Naive thymus-derived CD4-positive, alpha-beta T cell (primary cell): ENCODE results near the gene RGS17. TPM values are rescaled to one million over a fixed set of nuclear protein-coding genes. Genes with fewer than 3 reads are reported as not detected.
A peak's percentile ranks its signal among the peaks of the same experiment; 100 is the strongest.

Experiments
- ATAC-seq: fragments of 150-1000 bp; cut with Tn5 transposase; 2 replicates; pipeline ENCODE4 v1.10.0; 2021; ENCODE audit warnings: mild to moderate bottlenecking, moderate library complexity
- CTCF ChIA-PET: fragments of 350-600 bp; sonication (Branson Sonifier 250); formaldehyde crosslinking; loops from one replicate; lab custom pipeline; 2021; ENCODE audit warnings: antibody characterized with exemption; lab: Charles Lee
- POLR2A ChIA-PET: fragments of 350-600 bp; sonication (Branson Sonifier 250); formaldehyde crosslinking; loops from one replicate; lab custom pipeline; 2021; ENCODE audit warnings: antibody characterized with exemption, inconsistent platforms; lab: Charles Lee
- DNase-seq, 9 donors: peaks; one replicate each; pipeline versions ENCODE4 v3.0.0 to v3.0.0-alpha.2; 2020 to 2022; ENCODE audit warnings: mixed read lengths in 1 of 9
- H3K27ac ChIP-seq: one replicate; pipeline ENCODE4 v1.7.0; 2013; ENCODE audit warnings: mild to moderate bottlenecking, low read depth, low read length, moderate library complexity
- H3K27me3 ChIP-seq, 2 donors: one replicate each; pipeline ENCODE4 v1.7.0; 2013; ENCODE audit warnings: low read length in 2 of 2, mild to moderate bottlenecking in 2 of 2, moderate library complexity in 2 of 2; ENCODE audit not compliant: control insufficient read depth in 2 of 2, insufficient read depth in 2 of 2
- H3K36me3 ChIP-seq, 3 experiments: 1 replicate in 2 of 3; 2 replicates in 1 of 3; pipeline ENCODE4 v1.7.0; 2013; ENCODE audit warnings: low read length in 3 of 3, mild to moderate bottlenecking in 3 of 3, moderate library complexity in 1 of 3; ENCODE audit not compliant: insufficient read depth in 3 of 3, control insufficient read depth in 2 of 3
- H3K4me1 ChIP-seq, 2 donors: one replicate each; pipeline ENCODE4 v1.7.0; 2013; ENCODE audit warnings: low read length in 2 of 2, mild to moderate bottlenecking in 2 of 2, moderate library complexity in 1 of 2; ENCODE audit not compliant: control insufficient read depth in 2 of 2, insufficient read depth in 2 of 2
- H3K4me3 ChIP-seq: 2 replicates; pipeline ENCODE4 v1.7.0; 2013; ENCODE audit warnings: mild to moderate bottlenecking, low read length
- H3K9me3 ChIP-seq, 3 experiments: 1 replicate in 2 of 3; 2 replicates in 1 of 3; pipeline ENCODE4 v1.7.0; 2013; ENCODE audit warnings: low read length in 3 of 3; ENCODE audit not compliant: control insufficient read depth in 2 of 3
- H3K27ac Mint-ChIP-seq, 9 donors: one replicate each; pipeline ENCODE4 v1.8.0; 2020 to 2022; ENCODE audit warnings: mixed read lengths in 9 of 9, mild to moderate bottlenecking in 8 of 9, moderate library complexity in 5 of 9, inconsistent platforms in 2 of 9
- H3K27me3 Mint-ChIP-seq, 5 donors: one replicate each; pipeline ENCODE4 v1.8.0; 2021 to 2022; ENCODE audit warnings: mixed read lengths in 5 of 5, mild to moderate bottlenecking in 1 of 5
- H3K36me3 Mint-ChIP-seq, 5 donors: one replicate each; pipeline ENCODE4 v1.8.0; 2020 to 2022; ENCODE audit warnings: mixed read lengths in 5 of 5, mild to moderate bottlenecking in 3 of 5, inconsistent platforms in 1 of 5
- H3K4me1 Mint-ChIP-seq, 7 donors: one replicate each; pipeline ENCODE4 v1.8.0; 2020 to 2022; ENCODE audit warnings: mixed read lengths in 7 of 7, mild to moderate bottlenecking in 3 of 7, inconsistent platforms in 1 of 7
- H3K4me3 Mint-ChIP-seq, 10 donors: one replicate each; pipeline ENCODE4 v1.8.0; 2020 to 2022; ENCODE audit warnings: mild to moderate bottlenecking in 10 of 10, mixed read lengths in 10 of 10, moderate library complexity in 6 of 10, inconsistent platforms in 2 of 10
- H3K9me3 Mint-ChIP-seq, 11 donors: one replicate each; pipeline ENCODE4 v1.8.0; 2020 to 2022; ENCODE audit warnings: mixed read lengths in 11 of 11, mild to moderate bottlenecking in 4 of 11, inconsistent platforms in 1 of 11, moderate library complexity in 1 of 11
- intact Hi-C, 2 donors: fragments of 100-400 bp; cut with micrococcal nuclease; formaldehyde crosslinking; loops; one replicate each; pipeline ENCODE4 v1.15.1; 2023
- polyA plus RNA-seq, 2 donors: library from polyadenylated mRNA; unstranded; fragments of 300-500 nt; fragmentation: Illumina TruSeq; gene quantifications; one replicate each; pipeline ENCODE4 v1.2.3, GENCODE V29; 2021
- total RNA-seq, 6 experiments: library from RNA in 5 of 6; stranded (reverse) in 5 of 6; gene quantifications; 1 replicate in 5 of 6; 2 replicates in 1 of 6; pipeline ENCODE4 v1.2.3 and lab custom pipeline; 2021 to 2026

RGS17 gene
- total and polyA plus RNA-seq, 7 experiments from 2014 or later = 0.39 TPM; not detected in 6

DNA sequence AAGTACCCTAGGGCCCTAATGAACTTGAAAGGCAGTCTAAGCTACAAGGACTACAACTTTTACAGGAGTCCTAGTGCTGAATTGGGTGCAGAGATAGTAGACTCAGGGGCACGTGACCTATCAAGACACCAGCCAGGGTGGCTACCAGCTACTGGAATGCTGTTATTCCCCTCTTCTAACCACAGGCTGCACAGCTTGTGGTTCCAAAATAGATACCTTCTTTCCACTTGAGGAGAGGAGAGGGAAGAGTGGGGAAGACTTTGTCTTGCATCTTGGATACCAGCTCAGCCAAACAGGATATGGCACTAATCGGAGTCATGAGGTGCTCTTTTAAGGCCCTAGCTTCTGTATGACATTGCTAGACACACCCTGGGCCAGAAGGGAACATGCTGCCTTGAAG lies 68.6 kb downstream of the RGS17 start:
- H3K27ac Mint-ChIP-seq = no peak overlapping the region
- no peaks in the 10 kb centered on the region for H3K4me1 Mint-ChIP-seq
- POLR2A ChIA-PET = no interaction called here
- DNase-seq (no peak), ATAC-seq (no peak)
- Histone ChIP-seq H3K9me3 (no peaks in the 10 kb centered on the region), H3K4me3 (no peak overlapping the region), H3K4me1 (no peaks in the 10 kb centered on the region), H3K27ac (no peak overlapping the region), H3K36me3 (no peaks in the 10 kb centered on the region), H3K27me3 (no peaks in the 10 kb centered on the region)
- peaks cover 0 to 31% (median 9%) of the 10 kb centered on the region in 11 donors for H3K9me3 Mint-ChIP-seq
- peaks cover 0 to 9% (median 0%) of the 10 kb centered on the region in 5 donors for H3K36me3 Mint-ChIP-seq
- intact Hi-C loops = no loop called here
- CTCF ChIA-PET = no interaction called here
- peaks cover 0 to 47% (median 42%) of the 10 kb centered on the region in 5 donors for H3K27me3 Mint-ChIP-seq
- H3K4me3 Mint-ChIP-seq = no peak overlapping the region

GRCh38 chr6:153059757-153060156 lies 71.3 kb downstream of the RGS17 start:
- CTCF ChIA-PET = no interaction called here
- H3K27ac Mint-ChIP-seq = no peak overlapping the region
- Histone ChIP-seq H3K4me3 (no peak overlapping the region), H3K27ac (no peak overlapping the region), H3K27me3 (no peaks in the 10 kb centered on the region), H3K9me3 (no peaks in the 10 kb centered on the region), H3K36me3 (no peaks in the 10 kb centered on the region), H3K4me1 (no peaks in the 10 kb centered on the region)
- no peak overlapping the region for H3K4me3 Mint-ChIP-seq
- H3K36me3 Mint-ChIP-seq = peaks cover 0 to 9% (median 0%) of the 10 kb centered on the region in 5 donors
- ATAC-seq = no peak
- DNase-seq = no peak
- intact Hi-C loops = no loop called here
- peaks cover 0 to 20% (median 8%) of the 10 kb centered on the region in 11 donors for H3K9me3 Mint-ChIP-seq
- H3K4me1 Mint-ChIP-seq = no peaks in the 10 kb centered on the region
- POLR2A ChIA-PET = no interaction called here
- H3K27me3 Mint-ChIP-seq = peaks cover 0 to 47% (median 28%) of the 10 kb centered on the region in 5 donors

GRCh38 chr6:153059311-153059710 lies 71.8 kb downstream of the RGS17 start:
- ChIA-PET CTCF (interaction anchor here (0.6 kb wide), 1 partner anchor 73 kb away, joined by 3 read pairs; no protein-coding TSS in a partner anchor), POLR2A (no interaction called here)
- Mint-ChIP-seq H3K9me3 (peaks cover 0 to 20% (median 8%) of the 10 kb centered on the region in 11 donors), H3K27me3 (peaks cover 0 to 44% (median 31%) of the 10 kb centered on the region in 5 donors), H3K4me3 (no peak overlapping the region), H3K27ac (no peak overlapping the region), H3K36me3 (peaks cover 0 to 9% (median 0%) of the 10 kb centered on the region in 5 donors), H3K4me1 (no peaks in the 10 kb centered on the region)
- Histone ChIP-seq H3K9me3 (no peaks in the 10 kb centered on the region), H3K4me3 (no peak overlapping the region), H3K27me3 (no peaks in the 10 kb centered on the region), H3K4me1 (no peaks in the 10 kb centered on the region), H3K36me3 (no peaks in the 10 kb centered on the region), H3K27ac (no peak overlapping the region)
- no peak for DNase-seq
- intact Hi-C loops = no loop called here
- ATAC-seq = no peak

GRCh38 chr6:153058909-153059308 lies 72.2 kb downstream of the RGS17 start:
- peaks cover 0 to 8% (median 0%) of the 10 kb centered on the region in 5 donors for H3K36me3 Mint-ChIP-seq
- ChIA-PET CTCF (interaction anchor here (0.6 kb wide), 1 partner anchor 73 kb away, joined by 3 read pairs; no protein-coding TSS in a partner anchor), POLR2A (interaction anchor here (0.5 kb wide), 1 partner anchor 8 kb away, joined by 3 read pairs; no protein-coding TSS in a partner anchor)
- no peaks in the 10 kb centered on the region for H3K27me3 ChIP-seq
- no peak overlapping the region for H3K4me3 Mint-ChIP-seq
- intact Hi-C loops = no loop called here
- no peaks in the 10 kb centered on the region for H3K9me3 ChIP-seq
- DNase-seq (no peak), ATAC-seq (no peak)
- H3K4me3 ChIP-seq = no peak overlapping the region
- no peaks in the 10 kb centered on the region for H3K4me1 Mint-ChIP-seq
- no peaks in the 10 kb centered on the region for H3K4me1 ChIP-seq
- H3K27ac Mint-ChIP-seq = no peak overlapping the region
- H3K27me3 Mint-ChIP-seq = peaks cover 0 to 42% (median 27%) of the 10 kb centered on the region in 5 donors
- H3K27ac ChIP-seq = no peak overlapping the region
- H3K9me3 Mint-ChIP-seq = peaks cover 0 to 19% (median 8%) of the 10 kb centered on the region in 11 donors
- no peaks in the 10 kb centered on the region for H3K36me3 ChIP-seq

DNA sequence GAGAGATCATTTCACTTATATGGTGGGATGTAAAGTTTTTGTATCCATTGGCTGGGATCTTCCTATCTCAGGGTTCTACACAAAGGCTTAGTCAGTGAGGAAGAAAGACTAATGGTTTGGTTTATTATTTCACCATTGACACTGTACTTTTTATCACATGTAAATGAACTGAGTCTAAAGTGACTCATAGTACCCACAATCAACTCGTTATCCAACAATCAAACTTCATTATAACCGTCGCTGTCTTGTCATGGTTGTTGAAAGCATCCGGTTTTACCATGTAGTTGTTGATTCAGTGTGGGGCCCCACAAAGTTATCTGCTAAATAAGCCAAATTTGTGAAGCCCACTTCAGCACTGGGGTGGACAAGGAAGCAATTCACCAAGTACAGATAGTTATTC lies 72.8 kb downstream of the RGS17 start:
- no peaks in the 10 kb centered on the region for H3K36me3 ChIP-seq
- peaks cover 0 to 37% (median 23%) of the 10 kb centered on the region in 5 donors for H3K27me3 Mint-ChIP-seq
- H3K27me3 ChIP-seq = no peaks in the 10 kb centered on the region
- DNase-seq (no peak), ATAC-seq (peak; percentile 46)
- no peaks in the 10 kb centered on the region for H3K4me1 Mint-ChIP-seq
- no peak overlapping the region for H3K4me3 ChIP-seq
- no peak overlapping the region for H3K4me3 Mint-ChIP-seq
- H3K27ac Mint-ChIP-seq = no peak overlapping the region
- ChIA-PET POLR2A (no interaction called here), CTCF (no interaction called here)
- no peaks in the 10 kb centered on the region for H3K4me1 ChIP-seq
- H3K27ac ChIP-seq = no peak overlapping the region
- no peaks in the 10 kb centered on the region for H3K9me3 ChIP-seq
- peaks cover 0 to 2% (median 0%) of the 10 kb centered on the region in 5 donors for H3K36me3 Mint-ChIP-seq
- intact Hi-C loops = no loop called here
- peaks cover 0 to 13% (median 4%) of the 10 kb centered on the region in 11 donors for H3K9me3 Mint-ChIP-seq

- Mint-ChIP-seq H3K4me3 (no peak overlapping the region), H3K9me3 (peaks cover 0 to 4% (median 0%) of the 10 kb centered on the region in 11 donors), H3K27me3 (peaks cover 4 to 34% (median 19%) of the 10 kb centered on the region in 5 donors), H3K27ac (no peak overlapping the region), H3K4me1 (no peaks in the 10 kb centered on the region), H3K36me3 (no peaks in the 10 kb centered on the region)
- ATAC-seq (no peak), DNase-seq (no peak)
- Histone ChIP-seq H3K27me3 (no peaks in the 10 kb centered on the region), H3K27ac (no peak overlapping the region), H3K4me1 (no peaks in the 10 kb centered on the region), H3K9me3 (no peaks in the 10 kb centered on the region), H3K36me3 (no peaks in the 10 kb centered on the region), H3K4me3 (no peak overlapping the region)
- POLR2A ChIA-PET = no interaction called here
- CTCF ChIA-PET = no interaction called here
- intact Hi-C loops = no loop called here
Observed at GRCh38 chr6:153056308-153056707, 74.8 kb downstream of the RGS17 start.

DNA sequence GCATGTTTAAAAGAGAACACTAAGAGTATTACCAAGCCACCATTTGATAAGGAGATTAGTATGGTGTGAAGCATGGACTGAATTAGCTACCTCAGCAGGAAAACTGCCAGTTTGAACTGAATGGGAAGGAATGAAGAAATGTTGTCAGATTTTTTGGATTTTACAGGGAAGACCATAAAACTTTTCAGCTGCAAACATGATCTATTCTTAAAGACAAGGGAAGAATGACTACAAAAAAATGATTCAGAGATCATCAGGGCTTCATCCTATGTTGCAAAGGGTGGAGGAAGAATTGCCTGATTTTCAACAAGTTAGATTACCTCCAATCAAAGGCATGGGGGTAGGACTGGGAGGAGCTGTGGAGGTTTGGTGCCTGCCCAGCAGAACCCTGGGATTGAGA lies 79.3 kb downstream of the RGS17 start:
- ChIA-PET CTCF (no interaction called here), POLR2A (interaction anchor here (0.6 kb wide), 1 partner anchor 1673 kb away, joined by 5 read pairs; no protein-coding TSS in a partner anchor)
- Mint-ChIP-seq H3K27ac (no peak overlapping the region), H3K27me3 (peaks cover 4 to 14% (median 7%) of the 10 kb centered on the region in 5 donors), H3K9me3 (peaks cover 0 to 14% (median 0%) of the 10 kb centered on the region in 11 donors), H3K4me3 (no peak overlapping the region), H3K36me3 (no peaks in the 10 kb centered on the region), H3K4me1 (peaks cover 0 to 3% (median 0%) of the 10 kb centered on the region in 7 donors)
- H3K36me3 ChIP-seq = no peaks in the 10 kb centered on the region
- H3K9me3 ChIP-seq = no peaks in the 10 kb centered on the region
- no peak overlapping the region for H3K27ac ChIP-seq
- no peaks in the 10 kb centered on the region for H3K27me3 ChIP-seq
- no peak overlapping the region for H3K4me3 ChIP-seq
- ATAC-seq = no peak
- intact Hi-C loops = no loop called here
- H3K4me1 ChIP-seq = no peaks in the 10 kb centered on the region
- DNase-seq = no peak
